ENCODE results near the gene LPP. TPM values are rescaled to one million over a fixed set of nuclear protein-coding genes. Genes with fewer than 3 reads are reported as not detected.

Gene LPP
- polyA plus RNA-seq, 2 of the 4 experiments (the other 2 are of a cell fraction) = 11.0 to 30.8 TPM

GRCh38 chr3:188544012-188544411 lies 390.1 kb downstream of the LPP start:
- POLR2A ChIA-PET = no interaction called here
- Histone ChIP-seq H3K4me2 (no peak overlapping the region), H3K27ac (no peak overlapping the region; a peak in 1 of 6 replicates), H3K4me3 (no peak overlapping the region), H3K9me3 (no peaks in the 10 kb centered on the region), H3K4me1 (peaks cover 45% of the 10 kb centered on the region)
- ATAC-seq = no peak
- DNase-seq (ENCODE audit: low read depth in 1 of 2, low spot score in 1 of 2) = no peak
- no peak for TF ChIP-seq NFE2L2 (conservative IDR thresholded peaks at IDR 0.05; ENCODE audit: low read length)
- no peak for TF ChIP-seq MAFK (IDR thresholded peaks at IDR 0.05; ENCODE audit: partially characterized antibody)
- no peak for TF ChIP-seq TP53 (CRISPR knock-in tag; IDR thresholded peaks at IDR 0.05)
- no peak for TF ChIP-seq HOXB13 (CRISPR knock-in tag; IDR thresholded peaks at IDR 0.05; ENCODE audit: low read depth)
- TF ChIP-seq JUNB (IDR thresholded peaks at IDR 0.05) = no peak
- no peak for TF ChIP-seq FOXS1 (CRISPR knock-in tag; IDR thresholded peaks at IDR 0.05)
- no peak for TF ChIP-seq MYC (IDR thresholded peaks at IDR 0.05; ENCODE audit: borderline replicate concordance, low read length)
- FAIRE-seq = no peak
- CTCF ChIA-PET = interaction anchor here (1.1 kb wide), 1 partner anchor 803 kb away, joined by 5 read pairs; no protein-coding TSS in a partner anchor

GRCh38 chr3:188546835-188547670 lies 393.1 kb downstream of the LPP start:
- FAIRE-seq = no peak
- Histone ChIP-seq H3K4me3 (no peak overlapping the region), H3K4me1 (peaks cover 31% of the 10 kb centered on the region), H3K9me3 (no peaks in the 10 kb centered on the region), H3K27ac (peak overlapping the region; percentile 57 to 80), H3K4me2 (peak overlapping the region; percentile 61)
- ChIA-PET CTCF (interaction anchor here (0.8 to 2.1 kb wide), 4 partner anchors 16 to 408 kb away, joined by 3 to 7 read pairs (median 4); no protein-coding TSS in a partner anchor), POLR2A (interaction anchor here (0.9 kb wide), 1 partner anchor 802 kb away, joined by 3 read pairs; the partner anchor contains the start of gene BCL6)
- ATAC-seq = peak; percentile 93 to 96
- DNase-seq (ENCODE audit: low read depth in 1 of 2, low spot score in 1 of 2) = peak; percentile 10 to 69
- WGBS (ENCODE audit: missing lambda C conversion rate) = 13% methylated on average over 6 of the region's 6 CpGs
- TF ChIP-seq CEBPB (IDR thresholded peaks at IDR 0.05) = no peak
- no peak for TF ChIP-seq CBX8 (IDR thresholded peaks at IDR 0.05)
- no peak for TF ChIP-seq NR3C1 (IDR thresholded peaks at IDR 0.05)
- TF ChIP-seq EHF (CRISPR knock-in tag; IDR thresholded peaks at IDR 0.05) = no peak
- no peak for TF ChIP-seq E2F6 (IDR thresholded peaks at IDR 0.05; ENCODE audit: borderline replicate concordance, low read depth)
- TF ChIP-seq, protein P1, sequence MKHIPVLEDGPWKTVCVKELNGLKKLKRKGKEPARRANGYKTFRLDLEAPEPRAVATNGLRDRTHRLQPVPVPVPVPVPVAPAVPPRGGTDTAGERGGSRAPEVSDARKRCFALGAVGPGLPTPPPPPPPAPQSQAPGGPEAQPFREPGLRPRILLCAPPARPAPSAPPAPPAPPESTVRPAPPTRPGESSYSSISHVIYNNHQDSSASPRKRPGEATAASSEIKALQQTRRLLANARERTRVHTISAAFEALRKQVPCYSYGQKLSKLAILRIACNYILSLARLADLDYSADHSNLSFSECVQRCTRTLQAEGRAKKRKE (CRISPR knock-in tag; IDR thresholded peaks at IDR 0.05; ENCODE audit: low read depth) = no peak
- TF ChIP-seq JUNB (IDR thresholded peaks at IDR 0.05) = peak; percentile 27; the same call in 1 of the 2 replicates
- peak; percentile 38; the same call in 1 of the 2 replicates for TF ChIP-seq FOSL2 (IDR thresholded peaks at IDR 0.05)
- TF ChIP-seq FOSL2 (CRISPR knock-in tag; IDR thresholded peaks at IDR 0.05) = peak; percentile 84
- no peak for TF ChIP-seq FOXS1 (CRISPR knock-in tag; IDR thresholded peaks at IDR 0.05)
- no peak for TF ChIP-seq ZSCAN20 (CRISPR knock-in tag; IDR thresholded peaks at IDR 0.05)
- no peak for TF ChIP-seq HES2 (IDR thresholded peaks at IDR 0.05)
- TF ChIP-seq ZNF302 (CRISPR knock-in tag; IDR thresholded peaks at IDR 0.05) = no peak
- TF ChIP-seq, protein P2, sequence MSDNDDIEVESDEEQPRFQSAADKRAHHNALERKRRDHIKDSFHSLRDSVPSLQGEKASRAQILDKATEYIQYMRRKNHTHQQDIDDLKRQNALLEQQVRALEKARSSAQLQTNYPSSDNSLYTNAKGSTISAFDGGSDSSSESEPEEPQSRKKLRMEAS (IDR thresholded peaks at IDR 0.05) = 0 out of 2 replicates have a peak, but pooled peaks have one; percentile 16
- peak in 1 of 2 experiments; percentile 5; a peak in 1 of 5 replicates for TF ChIP-seq RAD21 (conservative IDR thresholded peaks at IDR 0.05 in 1 of 2, IDR thresholded peaks at IDR 0.05 in 1 of 2)
- no peak for TF ChIP-seq JUN (IDR thresholded peaks at IDR 0.05)
- peak; percentile 75 for TF ChIP-seq GATA3 (IDR thresholded peaks at IDR 0.05; ENCODE audit: borderline replicate concordance)
- no peak for TF ChIP-seq HMGXB4 (CRISPR knock-in tag; IDR thresholded peaks at IDR 0.05; ENCODE audit: borderline replicate concordance)
- no peak for TF ChIP-seq ZFP36 (IDR thresholded peaks at IDR 0.05; ENCODE audit: borderline replicate concordance, partially characterized antibody)
- no peak for TF ChIP-seq CTCF (IDR thresholded peaks at IDR 0.05)
- no peak for TF ChIP-seq FOSB (CRISPR knock-in tag; IDR thresholded peaks at IDR 0.05)
- peak; percentile 19 to 30; a peak in 2 of 5 replicates for TF ChIP-seq EP300 (IDR thresholded peaks at IDR 0.05)
- TF ChIP-seq, protein P3, sequence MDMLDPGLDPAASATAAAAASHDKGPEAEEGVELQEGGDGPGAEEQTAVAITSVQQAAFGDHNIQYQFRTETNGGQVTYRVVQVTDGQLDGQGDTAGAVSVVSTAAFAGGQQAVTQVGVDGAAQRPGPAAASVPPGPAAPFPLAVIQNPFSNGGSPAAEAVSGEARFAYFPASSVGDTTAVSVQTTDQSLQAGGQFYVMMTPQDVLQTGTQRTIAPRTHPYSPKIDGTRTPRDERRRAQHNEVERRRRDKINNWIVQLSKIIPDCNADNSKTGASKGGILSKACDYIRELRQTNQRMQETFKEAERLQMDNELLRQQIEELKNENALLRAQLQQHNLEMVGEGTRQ (IDR thresholded peaks at IDR 0.05) = no peak
- no peak for TF ChIP-seq RNF2 (IDR thresholded peaks at IDR 0.05; ENCODE audit: borderline replicate concordance, low read depth)
- no peak for TF ChIP-seq ESRRA (IDR thresholded peaks at IDR 0.05; ENCODE audit: borderline replicate concordance, low read length)
- no peak for TF ChIP-seq HOXA7 (CRISPR knock-in tag; IDR thresholded peaks at IDR 0.05)
